MM.1S (cell line): ENCODE data around the gene ASIC1.

Experiments
- CTCF ChIP-seq: fragments of 300-600 bp; sonication (generic); IDR thresholded peaks from 2 replicates; pipeline ENCODE4 v1.5.1; 2016; ENCODE audit warnings: antibody characterized with exemption, low read length, mixed read lengths
- EZH2 ChIP-seq: fragments of 300-600 bp; sonication (generic); optimal IDR thresholded peaks from 2 replicates; pipeline ENCODE3; 2017; ENCODE audit warnings: low read depth, mild to moderate bottlenecking, antibody characterized with exemption, low read length, mixed read lengths

DNA sequence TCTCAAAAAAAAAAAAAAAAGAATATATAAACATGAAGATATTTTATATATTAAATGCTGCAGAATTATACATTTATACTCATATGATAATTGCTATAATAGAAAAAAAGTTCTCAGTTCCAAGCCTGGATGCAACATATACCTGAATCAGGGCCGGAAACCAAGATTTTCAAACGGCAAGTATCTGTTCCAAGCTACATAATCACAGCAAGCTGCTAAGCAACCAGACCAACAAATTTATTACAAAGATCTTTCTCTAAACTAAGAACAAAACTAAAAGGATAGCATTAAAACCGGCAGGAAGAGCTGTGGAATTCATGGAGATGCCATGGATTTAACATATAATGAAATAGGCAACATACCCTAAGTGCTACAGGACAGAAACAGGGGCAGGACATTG, 39.2 kb upstream of the ASIC1 start:
- TF ChIP-seq EZH2 (no peak), CTCF (no peak)
